ENCODE results near the gene MCCD1. TPM values are rescaled to one million over a fixed set of nuclear protein-coding genes. Genes with fewer than 3 reads are reported as not detected.
A peak's percentile ranks its signal among the peaks of the same experiment; 100 is the strongest.

Gene MCCD1
- total and polyA plus RNA-seq, 2 of the 13 experiments (the other 11 are each of a cell fraction or from before 2014, with no cell fraction given) = 0.15 TPM; not detected in 1

DNA sequence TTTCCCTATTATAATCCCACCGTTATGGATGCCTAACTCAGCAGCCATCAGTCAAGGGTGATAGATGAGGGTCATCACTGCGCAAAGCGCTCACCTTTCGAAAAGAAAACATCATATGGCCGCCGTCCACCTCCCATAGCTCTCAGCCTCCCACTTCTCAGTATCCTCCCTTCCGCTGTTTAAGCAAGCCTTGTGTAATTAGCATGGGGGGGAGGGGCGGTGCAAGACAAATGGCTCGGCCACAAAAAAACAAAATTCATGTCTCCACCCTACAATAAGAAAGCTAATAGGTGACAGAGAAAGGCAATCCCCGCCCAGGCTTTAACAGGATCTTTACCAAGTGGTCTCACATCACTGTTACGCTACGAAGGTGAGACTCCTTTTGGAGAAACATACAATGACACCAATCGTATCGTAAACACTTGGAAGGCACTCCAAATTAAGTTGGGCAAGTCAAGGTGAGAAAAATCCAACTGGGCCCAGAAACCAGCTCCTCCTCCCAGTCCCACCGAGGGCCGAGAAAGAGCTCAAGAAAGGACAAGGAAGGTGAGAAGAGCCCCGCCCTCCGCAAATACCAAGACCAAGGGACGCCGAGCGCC, 12.4 kb downstream of the MCCD1 start (continued):
- no peak for TF ChIP-seq ATF2 (CRISPR knock-in tag; IDR thresholded peaks at IDR 0.05)
- TF ChIP-seq ZNF83 (CRISPR knock-in tag; IDR thresholded peaks at IDR 0.05; ENCODE audit: borderline replicate concordance) = 0 out of 2 replicates have a peak, but pooled peaks have one; percentile 63
- no peak; the same call in 1 of the 2 replicates for TF ChIP-seq PRMT3 (CRISPR knock-in tag; IDR thresholded peaks at IDR 0.05; ENCODE audit: borderline replicate concordance, low read depth)
- no peak for TF ChIP-seq ZNF543 (CRISPR knock-in tag; IDR thresholded peaks at IDR 0.05)
- TF ChIP-seq SOX13 (IDR thresholded peaks at IDR 0.05) = no peak
- no peak for TF ChIP-seq SOX13 (CRISPR knock-in tag; conservative IDR thresholded peaks at IDR 0.05 in 1 of 2, IDR thresholded peaks at IDR 0.05 in 1 of 2)
- TF ChIP-seq ZNF264 (CRISPR knock-in tag; IDR thresholded peaks at IDR 0.05) = no peak
- TF ChIP-seq ARHGAP35 (CRISPR knock-in tag; IDR thresholded peaks at IDR 0.05; ENCODE audit: borderline replicate concordance) = no peak
- TF ChIP-seq ZBTB26 (CRISPR knock-in tag; IDR thresholded peaks at IDR 0.05; ENCODE audit: borderline replicate concordance) = no peak
- 0 out of 2 replicates have a peak, but pooled peaks have one; percentile 15 for TF ChIP-seq ZNF770 (CRISPR knock-in tag; IDR thresholded peaks at IDR 0.05)
- no peak for TF ChIP-seq ZNF577 (CRISPR knock-in tag; IDR thresholded peaks at IDR 0.05; ENCODE audit: borderline replicate concordance, low read depth)
- no peak for TF ChIP-seq THAP11 (CRISPR knock-in tag; IDR thresholded peaks at IDR 0.05)
- peak; percentile 39; the same call in 1 of the 2 replicates for TF ChIP-seq ETV5 (CRISPR knock-in tag; IDR thresholded peaks at IDR 0.05; ENCODE audit: borderline replicate concordance)
- peak; percentile 43; the same call in 1 of the 2 replicates for TF ChIP-seq PATZ1 (CRISPR knock-in tag; IDR thresholded peaks at IDR 0.05)
- TF ChIP-seq FOXO4 (CRISPR knock-in tag; conservative IDR thresholded peaks at IDR 0.05) = no peak
- TF ChIP-seq, protein P1, sequence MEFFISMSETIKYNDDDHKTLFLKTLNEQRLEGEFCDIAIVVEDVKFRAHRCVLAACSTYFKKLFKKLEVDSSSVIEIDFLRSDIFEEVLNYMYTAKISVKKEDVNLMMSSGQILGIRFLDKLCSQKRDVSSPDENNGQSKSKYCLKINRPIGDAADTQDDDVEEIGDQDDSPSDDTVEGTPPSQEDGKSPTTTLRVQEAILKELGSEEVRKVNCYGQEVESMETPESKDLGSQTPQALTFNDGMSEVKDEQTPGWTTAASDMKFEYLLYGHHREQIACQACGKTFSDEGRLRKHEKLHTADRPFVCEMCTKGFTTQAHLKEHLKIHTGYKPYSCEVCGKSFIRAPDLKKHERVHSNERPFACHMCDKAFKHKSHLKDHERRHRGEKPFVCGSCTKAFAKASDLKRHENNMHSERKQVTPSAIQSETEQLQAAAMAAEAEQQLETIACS (CRISPR knock-in tag; IDR thresholded peaks at IDR 0.05) = no peak
- TF ChIP-seq MYPOP (CRISPR knock-in tag; IDR thresholded peaks at IDR 0.05) = no peak
- no peak for TF ChIP-seq ZNF510 (CRISPR knock-in tag; IDR thresholded peaks at IDR 0.05; ENCODE audit: low read depth)

All from HepG2 (cell line).